Nephron (organoid): ENCODE results near the gene SGTA.

Experiments used
- H3K27ac Mint-ChIP-seq, 3 experiments: 2 replicates each; pipeline ENCODE4 v1.8.0; 2020; ENCODE audit warnings: mixed read lengths in 3 of 3, mild to moderate bottlenecking in 2 of 3, moderate library complexity in 1 of 3
- H3K27me3 Mint-ChIP-seq: 2 replicates; pipeline ENCODE4 v1.8.0; 2021; ENCODE audit warnings: low read depth, mild to moderate bottlenecking, moderate library complexity, mixed read lengths
- H3K36me3 Mint-ChIP-seq: 2 replicates; pipeline ENCODE4 v1.8.0; 2020; ENCODE audit warnings: low read depth, mixed read lengths
- H3K4me1 Mint-ChIP-seq: 2 replicates; pipeline ENCODE4 v1.8.0; 2020; ENCODE audit warnings: mixed read lengths
- H3K4me3 Mint-ChIP-seq, 3 experiments: 2 replicates each; pipeline ENCODE4 v1.8.0; 2020; ENCODE audit warnings: mild to moderate bottlenecking in 3 of 3, mixed read lengths in 3 of 3, moderate library complexity in 2 of 3
- H3K9me3 Mint-ChIP-seq: 2 replicates; pipeline ENCODE4 v1.8.0; 2020; ENCODE audit warnings: mixed read lengths
- TF ChIP-seq, protein P1 (sequence below), 3 experiments: fragments of 200-600 bp; sonication (generic); IDR thresholded peaks; one replicate each; pipeline ENCODE4 v1.5.0; 2021; ENCODE audit warnings: antibody characterized with exemption in 3 of 3; ENCODE audit not compliant: unreplicated experiment in 3 of 3

Gene SGTA

DNA sequence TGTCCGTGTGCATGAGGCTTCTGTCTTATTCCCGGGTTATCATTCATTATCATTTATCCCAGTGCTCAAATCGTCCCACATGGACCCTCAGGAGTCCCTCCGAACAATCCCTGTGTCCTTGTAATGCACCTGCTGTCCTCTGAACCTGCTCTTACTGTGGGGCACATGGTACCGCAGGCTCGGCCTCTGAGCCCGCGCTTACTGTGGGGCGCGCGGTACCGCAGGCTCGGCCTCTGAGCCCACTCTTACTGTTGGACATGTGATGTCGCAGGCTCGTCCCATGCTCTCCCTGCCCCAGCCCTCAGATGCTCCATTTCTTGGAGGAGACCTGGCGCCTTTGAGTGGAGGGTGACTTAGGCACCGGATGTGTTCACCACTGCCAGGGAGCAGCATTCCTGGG is 19.8 kb upstream of the SGTA start:
- TF ChIP-seq, protein P1, sequence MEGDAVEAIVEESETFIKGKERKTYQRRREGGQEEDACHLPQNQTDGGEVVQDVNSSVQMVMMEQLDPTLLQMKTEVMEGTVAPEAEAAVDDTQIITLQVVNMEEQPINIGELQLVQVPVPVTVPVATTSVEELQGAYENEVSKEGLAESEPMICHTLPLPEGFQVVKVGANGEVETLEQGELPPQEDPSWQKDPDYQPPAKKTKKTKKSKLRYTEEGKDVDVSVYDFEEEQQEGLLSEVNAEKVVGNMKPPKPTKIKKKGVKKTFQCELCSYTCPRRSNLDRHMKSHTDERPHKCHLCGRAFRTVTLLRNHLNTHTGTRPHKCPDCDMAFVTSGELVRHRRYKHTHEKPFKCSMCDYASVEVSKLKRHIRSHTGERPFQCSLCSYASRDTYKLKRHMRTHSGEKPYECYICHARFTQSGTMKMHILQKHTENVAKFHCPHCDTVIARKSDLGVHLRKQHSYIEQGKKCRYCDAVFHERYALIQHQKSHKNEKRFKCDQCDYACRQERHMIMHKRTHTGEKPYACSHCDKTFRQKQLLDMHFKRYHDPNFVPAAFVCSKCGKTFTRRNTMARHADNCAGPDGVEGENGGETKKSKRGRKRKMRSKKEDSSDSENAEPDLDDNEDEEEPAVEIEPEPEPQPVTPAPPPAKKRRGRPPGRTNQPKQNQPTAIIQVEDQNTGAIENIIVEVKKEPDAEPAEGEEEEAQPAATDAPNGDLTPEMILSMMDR (IDR thresholded peaks at IDR 0.05; ENCODE audit: unreplicated experiment in 3 of 3): no peak
- no peaks in the 10 kb centered on the region for H3K4me1 Mint-ChIP-seq
- no peak overlapping the region for H3K27ac Mint-ChIP-seq
- no peaks in the 10 kb centered on the region for H3K27me3 Mint-ChIP-seq
- H3K36me3 Mint-ChIP-seq: peaks cover 28% of the 10 kb centered on the region
- no peaks in the 10 kb centered on the region for H3K9me3 Mint-ChIP-seq
- H3K4me3 Mint-ChIP-seq: no peak overlapping the region

DNA sequence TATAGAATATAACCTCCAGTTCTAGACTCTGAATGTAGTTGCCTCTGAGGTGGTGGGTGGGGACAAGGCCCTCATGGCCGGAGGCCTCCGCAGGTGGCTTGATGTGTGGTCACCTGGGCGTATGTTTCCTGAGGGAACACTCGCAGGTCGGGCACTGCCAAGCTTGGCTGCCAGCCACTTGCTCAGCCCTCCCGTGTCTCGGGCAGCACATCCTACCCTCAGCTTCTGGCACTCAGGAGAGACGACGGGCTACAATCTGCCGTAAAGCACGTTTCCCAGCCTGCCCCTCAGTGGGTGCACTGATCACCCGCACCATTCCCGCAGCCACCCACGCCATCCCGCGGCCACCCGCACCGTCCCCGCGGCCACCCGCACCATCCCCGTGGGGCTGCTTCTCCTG is 17.4 kb upstream of the SGTA start:
- Mint-ChIP-seq H3K4me1 (no peaks in the 10 kb centered on the region), H3K36me3 (peaks cover 40% of the 10 kb centered on the region), H3K4me3 (no peak overlapping the region), H3K27ac (no peak overlapping the region), H3K9me3 (no peaks in the 10 kb centered on the region), H3K27me3 (no peaks in the 10 kb centered on the region)
- TF ChIP-seq, protein P1 (IDR thresholded peaks at IDR 0.05; ENCODE audit: unreplicated experiment in 3 of 3): no peak

DNA sequence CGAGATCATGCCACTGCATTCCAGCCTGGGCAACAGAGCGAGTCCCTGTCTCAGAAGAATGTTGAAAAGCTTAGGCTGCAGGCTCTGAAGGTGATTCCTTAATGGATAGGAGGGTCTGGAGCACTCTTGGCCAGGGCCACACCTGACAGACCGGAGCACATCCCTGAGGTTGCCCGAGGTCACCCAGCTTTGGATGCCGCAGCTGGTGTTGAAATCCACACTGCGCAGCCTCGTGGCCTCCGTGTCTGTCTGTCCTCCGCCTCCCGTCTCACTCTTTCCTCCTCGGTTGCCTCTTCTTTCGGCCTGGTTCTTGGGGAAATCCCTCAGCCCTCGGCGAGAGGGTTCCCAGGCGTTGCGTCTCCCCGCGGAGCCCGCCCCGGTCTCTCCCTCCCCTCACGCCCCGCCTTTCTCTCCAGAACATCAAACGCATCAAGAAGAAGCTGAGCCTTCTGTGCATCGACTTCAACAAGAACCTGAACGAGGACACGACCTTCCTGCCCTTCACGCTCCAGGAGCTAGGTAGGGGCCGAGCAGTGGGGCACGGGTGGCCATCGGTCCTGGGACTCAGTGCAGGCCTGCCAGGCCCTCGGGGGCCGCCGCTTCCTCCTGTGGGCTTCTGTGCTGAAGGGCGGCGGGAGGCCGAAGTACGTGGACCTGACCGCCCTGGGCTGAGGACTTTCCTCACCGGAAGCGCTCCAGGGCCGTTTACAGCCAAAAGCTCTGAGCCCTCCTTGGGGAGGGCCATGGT is 16.4 kb upstream of the SGTA start:
- no peaks in the 10 kb centered on the region for H3K27me3 Mint-ChIP-seq
- H3K36me3 Mint-ChIP-seq: peaks cover 44% of the 10 kb centered on the region
- H3K4me1 Mint-ChIP-seq: no peaks in the 10 kb centered on the region
- no peak overlapping the region for H3K27ac Mint-ChIP-seq
- TF ChIP-seq, protein P1 (IDR thresholded peaks at IDR 0.05; ENCODE audit: unreplicated experiment in 3 of 3): no peak
- no peak overlapping the region for H3K4me3 Mint-ChIP-seq
- no peaks in the 10 kb centered on the region for H3K9me3 Mint-ChIP-seq

DNA sequence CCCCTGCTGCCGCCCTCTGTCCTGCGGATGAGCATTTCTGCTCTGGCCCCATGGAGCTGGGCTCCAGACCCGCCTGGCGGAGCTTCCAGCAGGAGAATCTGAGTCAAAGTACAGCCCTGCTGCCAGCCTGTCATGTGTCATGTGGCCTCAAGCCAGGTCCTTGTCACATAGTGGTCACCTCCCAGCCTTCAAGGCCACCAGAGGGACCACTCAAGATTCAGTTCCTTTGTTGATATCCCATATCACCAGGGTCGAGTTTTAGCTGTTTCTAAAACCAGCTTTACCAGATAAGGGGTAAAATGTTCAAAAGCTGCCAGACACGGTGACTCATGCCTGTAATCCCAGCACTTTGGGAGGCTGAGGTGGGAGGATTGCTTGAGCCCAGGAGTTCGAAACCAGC is 15.7 kb upstream of the SGTA start:
- TF ChIP-seq, protein P1 (IDR thresholded peaks at IDR 0.05; ENCODE audit: unreplicated experiment in 3 of 3): no peak
- H3K27me3 Mint-ChIP-seq: no peaks in the 10 kb centered on the region
- no peaks in the 10 kb centered on the region for H3K9me3 Mint-ChIP-seq
- H3K36me3 Mint-ChIP-seq: peaks cover 45% of the 10 kb centered on the region
- H3K27ac Mint-ChIP-seq: no peak overlapping the region
- H3K4me3 Mint-ChIP-seq: no peak overlapping the region
- no peaks in the 10 kb centered on the region for H3K4me1 Mint-ChIP-seq

DNA sequence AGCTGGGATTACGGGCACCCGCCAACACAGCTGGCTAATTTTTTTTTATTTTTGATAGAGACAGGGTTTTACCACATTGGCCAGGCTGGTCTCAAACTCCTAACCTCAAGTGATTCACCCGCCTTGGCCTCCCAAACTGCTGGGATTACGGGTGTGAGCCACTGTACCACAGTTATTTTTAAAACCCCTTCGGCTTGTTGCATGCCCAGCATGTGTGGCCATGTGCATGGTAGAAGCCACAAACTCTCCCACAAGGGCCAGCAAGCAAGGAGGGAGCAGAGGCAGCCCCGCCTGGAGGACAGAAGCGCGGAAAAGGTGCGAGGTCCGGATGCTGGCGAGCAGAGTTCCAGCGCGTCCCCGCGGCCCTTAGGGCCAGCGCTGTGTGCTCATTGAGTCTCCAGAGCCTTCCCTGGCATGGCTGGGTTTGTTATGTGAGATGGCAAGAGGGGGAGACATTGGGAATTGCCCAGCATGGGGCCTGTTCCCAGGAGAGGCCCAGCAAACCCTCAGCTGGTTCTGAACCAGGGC is 15.1 kb upstream of the SGTA start:
- Mint-ChIP-seq H3K27ac (no peak overlapping the region), H3K36me3 (peaks cover 48% of the 10 kb centered on the region), H3K4me3 (no peak overlapping the region), H3K27me3 (no peaks in the 10 kb centered on the region), H3K4me1 (no peaks in the 10 kb centered on the region), H3K9me3 (no peaks in the 10 kb centered on the region)
- TF ChIP-seq, protein P1 (IDR thresholded peaks at IDR 0.05; ENCODE audit: unreplicated experiment in 3 of 3): no peak

DNA sequence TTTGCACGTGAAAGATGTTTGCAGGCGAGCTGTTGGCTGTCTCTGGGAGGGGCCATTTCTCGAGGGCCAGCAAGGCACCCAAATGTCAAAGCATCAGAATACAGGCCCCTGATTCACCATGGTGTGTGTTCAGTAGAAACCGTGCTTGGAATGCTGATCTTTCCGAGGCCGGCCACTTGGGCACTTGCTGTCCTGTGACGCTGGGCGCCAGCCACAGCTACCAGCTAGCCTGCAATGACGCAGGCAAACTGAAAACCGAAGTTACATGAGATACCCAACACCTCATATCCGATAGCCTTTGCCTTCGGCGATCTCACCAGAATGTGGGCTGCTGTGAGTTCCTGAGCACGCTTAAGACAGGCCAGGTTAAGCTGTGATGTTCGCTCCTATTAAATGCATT is 14.2 kb upstream of the SGTA start:
- Mint-ChIP-seq H3K9me3 (no peaks in the 10 kb centered on the region), H3K27me3 (no peaks in the 10 kb centered on the region), H3K4me3 (no peak overlapping the region), H3K27ac (no peak overlapping the region), H3K4me1 (no peaks in the 10 kb centered on the region), H3K36me3 (peaks cover 44% of the 10 kb centered on the region)
- TF ChIP-seq, protein P1 (IDR thresholded peaks at IDR 0.05; ENCODE audit: unreplicated experiment in 3 of 3): no peak
